Measurements from ENCODE around the gene KRTAP2-3. TPM values are rescaled to one million over a fixed set of nuclear protein-coding genes. Genes with fewer than 3 reads are reported as not detected.
"Not testable (repeated sequence)": the region's sequence is repeated elsewhere in the genome, so short reads cannot be mapped to it uniquely, and the experiment has no call there.

The KRTAP2-3 gene
- total RNA-seq, 1 donor: not detected

GRCh38 chr17:41098042-41098441 is 38.1 kb upstream of the KRTAP2-3 start, which contains the start of gene KRTAP4-8:
KRTAP4-8 (minus strand) TSS chr17:41098142; CDS start chr17:41098084, 58 bp downstream.
- Histone ChIP-seq H2AFZ (ENCODE audit: low read length) (peak within 1 kb of the TSS; percentile 76), H3K79me2 (ENCODE audit: insufficient read depth, low read length) (no peaks in the 10 kb centered on the region), H3K4me2 (ENCODE audit: insufficient read depth, low read length) (peak within 1 kb of the TSS; percentile 20), H4K20me1 (ENCODE audit: insufficient read depth, low read length) (no peaks in the 10 kb centered on the region), H3K27ac (ENCODE audit: low read depth, low read length) (peak within 1 kb of the TSS; percentile 59), H3K36me3 (ENCODE audit: insufficient read depth, low read length) (no peaks in the 10 kb centered on the region), H3K9me3 (ENCODE audit: low read depth, low read length) (no peaks in the 10 kb centered on the region), H3K27me3 (ENCODE audit: insufficient read depth, low read length) (no peaks in the 10 kb centered on the region), H3K4me1 (ENCODE audit: insufficient read depth, low read length) (peaks cover 29% of the 10 kb centered on the region), H3K4me3 (ENCODE audit: insufficient read depth, low read length) (no peak within 1 kb of the TSS)
- TF ChIP-seq CTCF (IDR thresholded peaks at IDR 0.05; ENCODE audit: extremely low read depth, low read depth, low read length): no peak
- no peak for DNase-seq (ENCODE audit: insufficient read length, low spot score, missing footprints)

GRCh38 chr17:41096055-41096454 is 36.1 kb upstream of the KRTAP2-3 start:
- Histone ChIP-seq H3K27me3 (ENCODE audit: insufficient read depth, low read length) (no peaks in the 10 kb centered on the region), H3K36me3 (ENCODE audit: insufficient read depth, low read length) (no peaks in the 10 kb centered on the region), H3K4me1 (ENCODE audit: insufficient read depth, low read length) (peaks cover 23% of the 10 kb centered on the region), H3K4me3 (ENCODE audit: insufficient read depth, low read length) (no peak overlapping the region), H3K27ac (ENCODE audit: low read depth, low read length) (no peak overlapping the region), H2AFZ (ENCODE audit: low read length) (no peak overlapping the region), H4K20me1 (ENCODE audit: insufficient read depth, low read length) (no peaks in the 10 kb centered on the region), H3K9me3 (ENCODE audit: low read depth, low read length) (no peaks in the 10 kb centered on the region), H3K79me2 (ENCODE audit: insufficient read depth, low read length) (no peaks in the 10 kb centered on the region), H3K4me2 (ENCODE audit: insufficient read depth, low read length) (no peak overlapping the region)
- no peak for DNase-seq (ENCODE audit: insufficient read length, low spot score, missing footprints)
- TF ChIP-seq CTCF (IDR thresholded peaks at IDR 0.05; ENCODE audit: extremely low read depth, low read depth, low read length): no peak

- H3K27me3 ChIP-seq (ENCODE audit: insufficient read depth, low read length); H4K20me1 ChIP-seq (ENCODE audit: insufficient read depth, low read length); H3K79me2 ChIP-seq (ENCODE audit: insufficient read depth, low read length); H3K4me1 ChIP-seq (ENCODE audit: insufficient read depth, low read length); H3K9me3 ChIP-seq (ENCODE audit: low read depth, low read length); H2AFZ ChIP-seq (ENCODE audit: low read length); H3K27ac ChIP-seq (ENCODE audit: low read depth, low read length); H3K4me2 ChIP-seq (ENCODE audit: insufficient read depth, low read length); DNase-seq (ENCODE audit: insufficient read length, low spot score, missing footprints); H3K4me3 ChIP-seq (ENCODE audit: insufficient read depth, low read length); H3K36me3 ChIP-seq (ENCODE audit: insufficient read depth, low read length): not testable (repeated sequence)
These were observed 28.9 kb upstream of the KRTAP2-3 start for GRCh38 chr17:41088760-41089352.

GRCh38 chr17:41084100-41084856 is 24.4 kb upstream of the KRTAP2-3 start, which contains the start of gene KRTAP4-7:
KRTAP4-7 (plus strand) TSS chr17:41084150; CDS start chr17:41084207, 57 bp downstream.
- H3K27me3 ChIP-seq (ENCODE audit: insufficient read depth, low read length); H2AFZ ChIP-seq (ENCODE audit: low read length); H3K36me3 ChIP-seq (ENCODE audit: insufficient read depth, low read length); H3K79me2 ChIP-seq (ENCODE audit: insufficient read depth, low read length); H4K20me1 ChIP-seq (ENCODE audit: insufficient read depth, low read length); H3K4me3 ChIP-seq (ENCODE audit: insufficient read depth, low read length); H3K9me3 ChIP-seq (ENCODE audit: low read depth, low read length); DNase-seq (ENCODE audit: insufficient read length, low spot score, missing footprints): not testable (repeated sequence)
- peaks cover 11% of the 10 kb centered on the region for H3K4me1 ChIP-seq (ENCODE audit: insufficient read depth, low read length)
- peak within 1 kb of the TSS; percentile 32 for H3K4me2 ChIP-seq (ENCODE audit: insufficient read depth, low read length)
- H3K27ac ChIP-seq (ENCODE audit: low read depth, low read length): peak within 1 kb of the TSS; percentile 23

- H3K36me3 ChIP-seq (ENCODE audit: insufficient read depth, low read length); H3K27me3 ChIP-seq (ENCODE audit: insufficient read depth, low read length); H3K9me3 ChIP-seq (ENCODE audit: low read depth, low read length); H3K79me2 ChIP-seq (ENCODE audit: insufficient read depth, low read length); H2AFZ ChIP-seq (ENCODE audit: low read length); DNase-seq (ENCODE audit: insufficient read length, low spot score, missing footprints); H4K20me1 ChIP-seq (ENCODE audit: insufficient read depth, low read length); H3K4me3 ChIP-seq (ENCODE audit: insufficient read depth, low read length): not testable (repeated sequence)
- Histone ChIP-seq H3K4me2 (ENCODE audit: insufficient read depth, low read length) (peak overlapping the region; percentile 32), H3K4me1 (ENCODE audit: insufficient read depth, low read length) (peaks cover 11% of the 10 kb centered on the region), H3K27ac (ENCODE audit: low read depth, low read length) (peak overlapping the region; percentile 23)
These were observed 23.5 kb upstream of the KRTAP2-3 start for GRCh38 chr17:41083427-41083826.

Measured in osteoblast (primary cell).